Left lung (tissue), 10 donors: ENCODE measurements around the gene TFEC. TPM values are rescaled to one million over a fixed set of nuclear protein-coding genes. Genes with fewer than 3 reads are reported as not detected.
"Not testable (repeated sequence)": the region's sequence is repeated elsewhere in the genome, so short reads cannot be mapped to it uniquely, and the experiment has no call there.

ENCODE experiments used
- ATAC-seq: fragments of 200-7000 bp; cut with Tn5 transposase; one replicate; pipeline ENCODE4 v1.9.1; 2020; ENCODE audit warnings: moderate library complexity
- DNase-seq, 4 donors: peaks; one replicate each; pipeline ENCODE4 v3.0.0-alpha.2; 2013 to 2020
- H3K27ac ChIP-seq, 2 donors: fragments of 200-600 bp; sonication (generic) in 1 of 2; one replicate each; pipeline versions ENCODE4 v1.5.0 to v1.8.0; 2020 to 2021
- H3K27me3 ChIP-seq, 2 donors: fragments of 200-600 bp; sonication (generic) in 1 of 2; one replicate each; pipeline versions ENCODE4 v1.5.0 to v1.8.0; 2020 to 2021
- H3K36me3 ChIP-seq, 2 donors: fragments of 200-600 bp; sonication (generic) in 1 of 2; one replicate each; pipeline versions ENCODE4 v1.5.0 to v1.8.0; 2020 to 2021
- H3K4me1 ChIP-seq, 2 donors: fragments of 200-600 bp; one replicate each; pipeline ENCODE4 v1.8.0; 2021
- H3K4me3 ChIP-seq, 2 donors: fragments of 200-600 bp; sonication (generic) in 1 of 2; one replicate each; pipeline versions ENCODE4 v1.5.0 to v1.8.0; 2020 to 2021; ENCODE audit warnings: mild to moderate bottlenecking in 1 of 2
- H3K9me3 ChIP-seq, 2 donors: fragments of 200-600 bp; sonication (generic) in 1 of 2; one replicate each; pipeline versions ENCODE4 v1.5.0 to v1.8.0; 2020 to 2021
- CTCF ChIP-seq, 2 donors: fragments of 200-600 bp; sonication (generic) in 1 of 2; IDR thresholded peaks; one replicate each; pipeline versions ENCODE4 v1.5.0 to v1.8.0; 2021; ENCODE audit warnings: antibody characterized with exemption in 2 of 2
- intact Hi-C, 2 donors: fragments of 100-400 bp; cut with DNase I; formaldehyde crosslinking; loops; one replicate each; pipeline versions ENCODE4 v1.11.2 to v1.14.2; 2022
- polyA plus RNA-seq, 6 donors: library from polyadenylated mRNA; unstranded; fragments of 120-200 nt; gene quantifications; one replicate each; pipeline ENCODE4 v1.2.1, GENCODE V29; 2013; ENCODE audit not compliant: insufficient read length in 6 of 6
- total RNA-seq, 2 donors: library from RNA; stranded (reverse); fragmentation: NEBNext Ultra II Directional; extraction: Animal tissue kit (Norgen Biotek cat#: 25700); gene quantifications; one replicate each; pipeline ENCODE4 v1.2.1, GENCODE V29; 2021
- donor health status: DM: no; HTN: yes; CAD: no.
- donor health status: DM: no; HTN: no; CAD: no.

TFEC gene
- total and polyA plus RNA-seq, 8 donors = 0.95 to 42.9 (median 1.6) TPM

DNA sequence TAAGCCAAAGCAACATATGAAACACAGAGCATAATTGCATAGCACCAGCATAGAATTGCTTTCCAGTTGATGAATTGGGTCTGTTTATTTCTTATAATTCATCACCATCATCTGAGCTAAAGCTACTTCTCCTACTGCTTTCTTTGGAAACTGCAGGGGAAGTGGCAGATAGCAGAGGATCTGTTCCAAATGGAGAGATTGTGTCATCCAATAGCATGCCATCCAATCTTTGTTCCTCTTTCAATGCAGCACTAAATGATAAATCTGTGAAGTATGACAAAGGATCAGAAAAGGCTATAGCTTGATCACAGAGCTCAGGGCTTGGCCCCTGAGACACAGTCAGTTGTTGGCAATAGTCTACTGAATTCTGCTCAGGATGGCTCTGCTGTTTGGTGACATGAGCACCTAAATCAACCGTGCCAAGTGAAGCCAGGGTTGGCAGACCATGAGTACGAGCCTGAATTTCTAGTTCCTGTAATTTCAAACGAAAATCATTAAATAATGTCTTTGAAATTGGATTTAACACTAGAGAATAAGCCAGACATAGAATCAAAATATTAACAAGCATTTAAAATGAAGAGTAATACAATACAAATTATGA, 90.0 kb downstream of the TFEC start:
- peak; percentile 9 to 17 for TF ChIP-seq CTCF (IDR thresholded peaks at IDR 0.05)
- Histone ChIP-seq H3K27ac (no peak overlapping the region), H3K4me1 (no peaks in the 10 kb centered on the region), H3K4me3 (no peak overlapping the region), H3K27me3 (no peaks in the 10 kb centered on the region), H3K36me3 (no peaks in the 10 kb centered on the region), H3K9me3 (no peaks in the 10 kb centered on the region)
- intact Hi-C loops = no loop called here
- DNase-seq = no peak
- no peak for ATAC-seq

DNA sequence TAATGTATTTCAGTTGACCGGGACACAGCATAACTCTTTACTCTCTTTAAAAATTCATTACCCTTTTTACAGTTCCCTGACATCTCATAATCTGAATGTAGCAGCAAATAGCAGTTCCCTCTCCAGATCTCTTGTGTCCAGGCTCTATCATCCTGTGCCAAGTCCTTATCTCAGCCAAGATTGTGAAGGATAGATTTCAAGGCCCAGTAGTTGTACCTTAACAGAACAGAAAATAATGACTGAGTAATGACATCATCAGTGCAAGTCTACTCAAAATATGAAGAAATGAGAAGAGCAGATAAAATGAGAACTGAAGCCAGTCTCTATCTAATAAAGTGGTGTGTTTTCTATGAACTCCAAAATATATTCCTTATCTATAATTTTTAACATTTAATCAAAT, 92.6 kb downstream of the TFEC start:
- DNase-seq (no peak), ATAC-seq (no peak)
- no peaks in the 10 kb centered on the region for H3K4me1 ChIP-seq
- no peaks in the 10 kb centered on the region for H3K27me3 ChIP-seq
- H3K27ac ChIP-seq = no peak overlapping the region
- intact Hi-C loops = no loop called here
- H3K9me3 ChIP-seq = no peaks in the 10 kb centered on the region
- no peaks in the 10 kb centered on the region for H3K36me3 ChIP-seq
- TF ChIP-seq CTCF (IDR thresholded peaks at IDR 0.05) = no peak
- no peak overlapping the region for H3K4me3 ChIP-seq

- Histone ChIP-seq H3K4me3 (no peak overlapping the region), H3K9me3 (no peaks in the 10 kb centered on the region), H3K27me3 (no peaks in the 10 kb centered on the region), H3K36me3 (no peaks in the 10 kb centered on the region), H3K27ac (no peak overlapping the region), H3K4me1 (no peaks in the 10 kb centered on the region)
- no peak for TF ChIP-seq CTCF (IDR thresholded peaks at IDR 0.05)
- no peak for DNase-seq
- intact Hi-C loops = no loop called here
- ATAC-seq = no peak
Measured at GRCh38 chr7:115933471-115933870, 97.1 kb downstream of the TFEC start.

DNA sequence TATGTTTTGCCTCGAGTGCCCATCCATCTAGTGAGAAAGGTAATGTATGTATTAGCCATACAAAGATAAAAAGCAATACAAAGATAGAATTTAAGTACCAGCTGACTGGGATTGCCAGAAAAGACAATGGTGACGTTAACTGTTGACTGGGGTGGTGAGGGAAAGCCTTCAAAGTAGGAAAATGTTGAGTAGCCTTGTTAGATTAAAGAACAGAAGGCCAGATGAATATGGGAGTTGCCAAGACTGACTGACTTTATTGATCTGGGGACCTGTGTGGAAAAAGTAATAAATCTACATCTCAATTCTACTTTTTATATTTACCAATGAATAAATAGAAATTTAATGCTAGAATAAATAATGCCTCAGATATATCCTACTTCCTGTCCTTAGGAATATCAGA, 97.7 kb downstream of the TFEC start:
- Histone ChIP-seq H3K36me3 (no peaks in the 10 kb centered on the region), H3K4me1 (no peaks in the 10 kb centered on the region), H3K27ac (no peak overlapping the region), H3K27me3 (no peaks in the 10 kb centered on the region), H3K4me3 (no peak overlapping the region), H3K9me3 (no peaks in the 10 kb centered on the region)
- ATAC-seq (no peak), DNase-seq (no peak)
- intact Hi-C loops = no loop called here
- no peak for TF ChIP-seq CTCF (IDR thresholded peaks at IDR 0.05)

- H3K27ac ChIP-seq, DNase-seq, H3K27me3 ChIP-seq, H3K4me3 ChIP-seq, H3K36me3 ChIP-seq, H3K9me3 ChIP-seq, ATAC-seq, H3K4me1 ChIP-seq, intact Hi-C loops: not testable (repeated sequence)
Measured at GRCh38 chr7:115930184-115930583, 100.4 kb downstream of the TFEC start.

DNA sequence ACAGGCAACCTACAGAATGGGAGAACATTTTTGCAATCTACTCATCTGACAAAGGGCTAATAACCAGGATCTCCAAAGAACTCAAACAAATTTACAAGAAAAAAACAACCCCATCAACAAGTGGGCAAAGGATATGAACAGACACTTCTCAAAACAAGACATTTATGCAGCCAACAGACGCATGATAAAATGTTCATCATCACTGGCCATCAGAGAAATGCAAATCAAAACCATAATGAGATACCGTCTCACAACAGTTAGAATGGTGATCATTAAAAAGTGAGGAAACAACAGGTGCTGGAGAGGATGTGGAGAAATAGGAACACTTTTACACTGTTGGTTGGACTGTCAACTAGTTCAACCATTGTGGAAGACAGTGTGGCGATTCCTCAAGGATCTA, 100.8 kb downstream of the TFEC start:
- H3K36me3 ChIP-seq, H3K9me3 ChIP-seq, H3K27ac ChIP-seq, DNase-seq, H3K4me3 ChIP-seq, ATAC-seq, H3K27me3 ChIP-seq, intact Hi-C loops, H3K4me1 ChIP-seq: not testable (repeated sequence)
